H9 (cell line): ENCODE results near the gene CHRM5. TPM values are rescaled to one million over a fixed set of nuclear protein-coding genes. Genes with fewer than 3 reads are reported as not detected.

Experiments
- DNase-seq: peaks from one replicate; pipeline ENCODE4 v3.0.0-alpha.2; 2017
- H2AFZ ChIP-seq: one replicate; pipeline ENCODE4 v1.6.1; 2013; ENCODE audit warnings: mild to moderate bottlenecking, low read length, control low read depth, moderate library complexity
- H2AK5ac ChIP-seq: 2 replicates; pipeline ENCODE4 v1.6.1; 2013; ENCODE audit warnings: low read length, control low read depth, mixed read lengths; ENCODE audit not compliant: insufficient read length
- H2BK120ac ChIP-seq: one replicate; pipeline ENCODE4 v1.6.1; 2013; ENCODE audit warnings: low read depth, mild to moderate bottlenecking, low read length, control low read depth, inconsistent platforms; ENCODE audit not compliant: poor library complexity, severe bottlenecking
- H2BK12ac ChIP-seq: 2 replicates; pipeline ENCODE4 v1.6.1; 2013; ENCODE audit warnings: low read length, control low read depth, mixed read lengths, low read depth; ENCODE audit not compliant: insufficient read length
- H2BK15ac ChIP-seq: 2 replicates; pipeline ENCODE4 v1.6.1; 2013; ENCODE audit warnings: low read depth, low read length, control low read depth
- H2BK20ac ChIP-seq: one replicate; pipeline ENCODE4 v1.6.1; 2013; ENCODE audit warnings: low read depth, mild to moderate bottlenecking, low read length, control low read depth, inconsistent platforms; ENCODE audit not compliant: poor library complexity, severe bottlenecking
- H2BK5ac ChIP-seq: 2 replicates; pipeline ENCODE4 v1.6.1; 2013; ENCODE audit warnings: low read length, control low read depth, mixed read lengths; ENCODE audit not compliant: insufficient read length
- H3K14ac ChIP-seq: 2 replicates; pipeline ENCODE4 v1.6.1; 2013; ENCODE audit warnings: low read length, control low read depth; ENCODE audit not compliant: insufficient read depth
- H3K18ac ChIP-seq: 2 replicates; pipeline ENCODE4 v1.6.1; 2013; ENCODE audit warnings: low read depth, mild to moderate bottlenecking, mixed read lengths, low read length, control low read depth; ENCODE audit not compliant: insufficient read length
- H3K23ac ChIP-seq: 2 replicates; pipeline ENCODE4 v1.6.1; 2013; ENCODE audit warnings: low read length, control low read depth, mixed read lengths, low read depth; ENCODE audit not compliant: insufficient read length
- H3K23me2 ChIP-seq: 2 replicates; pipeline ENCODE4 v1.6.1; 2013; ENCODE audit warnings: low read depth, mild to moderate bottlenecking, mixed read lengths, low read length, control low read depth; ENCODE audit not compliant: insufficient read length, poor library complexity, severe bottlenecking
- H3K27ac ChIP-seq: 2 replicates; pipeline ENCODE4 v1.5.1; 2013; ENCODE audit warnings: low read length, control low read depth, mixed read lengths, low read depth; ENCODE audit not compliant: insufficient read length
- H3K27me3 ChIP-seq: 2 replicates; pipeline ENCODE4 v1.6.1; 2013; ENCODE audit warnings: low read length, control low read depth, inconsistent platforms; ENCODE audit not compliant: insufficient read depth
- H3K4ac ChIP-seq: 2 replicates; pipeline ENCODE4 v1.6.1; 2013; ENCODE audit warnings: low read depth, mild to moderate bottlenecking, control low read depth, inconsistent platforms, low read length, moderate library complexity
- H3K4me1 ChIP-seq: 2 replicates; pipeline ENCODE4 v1.6.1; 2013; ENCODE audit warnings: low read length, control low read depth, inconsistent platforms; ENCODE audit not compliant: insufficient read depth
- H3K4me2 ChIP-seq: 2 replicates; pipeline ENCODE4 v1.6.1; 2013; ENCODE audit warnings: low read length, control low read depth, mixed read lengths; ENCODE audit not compliant: insufficient read length, insufficient read depth
- H3K56ac ChIP-seq: 2 replicates; pipeline ENCODE4 v1.6.1; 2013; ENCODE audit warnings: low read depth, mild to moderate bottlenecking, mixed read lengths, low read length, control low read depth; ENCODE audit not compliant: insufficient read length
- H3K79me1 ChIP-seq: 2 replicates; pipeline ENCODE4 v1.6.1; 2013; ENCODE audit warnings: low read depth, mild to moderate bottlenecking, moderate library complexity, low read length, control low read depth, inconsistent platforms; ENCODE audit not compliant: insufficient read depth, poor library complexity, severe bottlenecking
- H3K79me2 ChIP-seq: 2 replicates; pipeline ENCODE4 v1.6.1; 2013; ENCODE audit warnings: low read length, control low read depth, inconsistent platforms; ENCODE audit not compliant: insufficient read depth
- H3K9ac ChIP-seq: 2 replicates; pipeline ENCODE4 v1.6.1; 2013; ENCODE audit warnings: low read length, control low read depth, mixed read lengths; ENCODE audit not compliant: insufficient read length; ENCODE audit errors: extremely low read depth
- H3K9me3 ChIP-seq: one replicate; pipeline ENCODE4 v1.6.1; 2013; ENCODE audit warnings: low read depth, low read length, inconsistent platforms; ENCODE audit not compliant: control insufficient read depth
- H3T11ph ChIP-seq: one replicate; pipeline ENCODE4 v1.6.1; 2013; ENCODE audit warnings: mild to moderate bottlenecking, low read length, control low read depth, inconsistent platforms
- H4K20me1 ChIP-seq: one replicate; pipeline ENCODE4 v1.6.1; 2013; ENCODE audit not compliant: control insufficient read depth, insufficient read length, insufficient read depth
- H4K5ac ChIP-seq: 2 replicates; pipeline ENCODE4 v1.6.1; 2013; ENCODE audit warnings: low read depth, mild to moderate bottlenecking, mixed read lengths, low read length, control low read depth; ENCODE audit not compliant: insufficient read length
- H4K8ac ChIP-seq: replicated peaks from 2 replicates; pipeline ENCODE4 v1.6.1; 2013; ENCODE audit warnings: low read length, control low read depth, mixed read lengths, low read depth; ENCODE audit not compliant: insufficient read length
- H4K91ac ChIP-seq: 2 replicates; pipeline ENCODE4 v1.6.1; 2013; ENCODE audit warnings: low read depth, mild to moderate bottlenecking, moderate library complexity, mixed read lengths, low read length, control low read depth; ENCODE audit not compliant: insufficient read length
- H3K27ac Mint-ChIP-seq, 3 experiments: 2 replicates in 2 of 3; 3 replicates in 1 of 3; pipeline ENCODE4 v1.8.0; 2020 to 2021; ENCODE audit warnings: mixed read lengths in 3 of 3, mild to moderate bottlenecking in 1 of 3, moderate library complexity in 1 of 3
- H3K27me3 Mint-ChIP-seq: 2 replicates; pipeline ENCODE4 v1.8.0; 2021; ENCODE audit warnings: low read depth, mild to moderate bottlenecking, moderate library complexity, mixed read lengths
- H3K36me3 Mint-ChIP-seq, 3 experiments: 2 replicates in 2 of 3; 3 replicates in 1 of 3; pipeline ENCODE4 v1.8.0; 2020 to 2021; ENCODE audit warnings: low read depth in 3 of 3, mixed read lengths in 3 of 3; ENCODE audit not compliant: insufficient read depth in 1 of 3
- H3K4me1 Mint-ChIP-seq, 2 experiments: 2 replicates each; pipeline ENCODE4 v1.8.0; 2020; ENCODE audit warnings: mixed read lengths in 2 of 2
- H3K4me3 Mint-ChIP-seq, 2 experiments: 2 replicates in 1 of 2; 3 replicates in 1 of 2; pipeline ENCODE4 v1.8.0; 2020 to 2021; ENCODE audit warnings: mild to moderate bottlenecking in 2 of 2, mixed read lengths in 2 of 2, moderate library complexity in 1 of 2
- H3K9me3 Mint-ChIP-seq, 2 experiments: 2 replicates in 1 of 2; 3 replicates in 1 of 2; pipeline ENCODE4 v1.8.0; 2020; ENCODE audit warnings: mild to moderate bottlenecking in 2 of 2, mixed read lengths in 2 of 2, moderate library complexity in 1 of 2
- CTCF ChIP-seq: fragments of 200-600 bp; sonication (generic); conservative IDR thresholded peaks from 3 replicates; pipeline ENCODE4 v1.8.0; 2021; ENCODE audit warnings: antibody characterized with exemption, mild to moderate bottlenecking
- WGBS: extraction: QIAGEN DNeasy Blood & Tissue Kit; methylation state at CpG from one replicate; pipeline ENCODE4 v1.1.7; 2013; ENCODE audit warnings: missing lambda C conversion rate, low lambda C conversion rate, mixed read lengths; ENCODE audit not compliant: insufficient read length; ENCODE audit errors: extremely low coverage; 5-methylcytosine and 5-hydroxymethylcytosine counted together
- total RNA-seq: library from RNA; stranded (reverse); gene quantifications from 2 replicates; pipeline ENCODE4 v1.2.1, GENCODE V29; 2021

Gene CHRM5
- total RNA-seq, 1 experiment from 2014 or later: not detected

DNA sequence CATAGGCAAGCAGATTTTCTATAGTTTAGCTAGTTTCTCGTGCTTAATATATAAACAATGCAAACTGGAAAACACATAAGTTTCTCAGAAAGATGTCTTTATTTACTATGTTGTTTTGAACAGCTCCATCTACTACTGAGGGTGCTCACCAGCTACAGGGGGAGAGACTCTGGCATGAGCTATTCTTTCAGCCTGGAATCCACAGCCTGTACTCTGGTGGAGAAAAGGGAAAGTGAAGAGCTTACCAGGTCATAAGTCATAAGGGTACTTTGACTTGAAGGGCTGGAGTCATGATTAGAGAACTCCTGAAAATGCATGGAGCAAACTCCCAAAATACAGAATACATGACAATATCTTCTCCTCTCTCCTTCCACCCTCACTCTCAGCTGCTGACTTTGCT is 75.1 kb downstream of the CHRM5 start:
- WGBS: no CpG with 5 or more reads among the region's 1 CpG

More for the DNA sequence above, 75.1 kb downstream of the CHRM5 start:
- Histone ChIP-seq H3K18ac (no peak overlapping the region), H4K5ac (no peak overlapping the region), H2BK12ac (no peak overlapping the region), H2BK15ac (no peak overlapping the region), H3K4me1 (no peaks in the 10 kb centered on the region; the same call in 1 of the 2 replicates), H4K91ac (no peak overlapping the region), H3K23ac (no peak overlapping the region), H3K4me2 (no peak overlapping the region), H3K79me1 (no peaks in the 10 kb centered on the region), H3K23me2 (no peaks in the 10 kb centered on the region), H2AK5ac (no peak overlapping the region), H3K9ac (no peak overlapping the region), H4K8ac (no peak overlapping the region), H4K20me1 (no peaks in the 10 kb centered on the region), H3K4ac (no peak overlapping the region), H3K79me2 (no peaks in the 10 kb centered on the region), H2AFZ (no peak overlapping the region), H2BK20ac (no peak overlapping the region), H3K9me3 (no peaks in the 10 kb centered on the region), H3T11ph (no peak overlapping the region), H2BK120ac (no peak overlapping the region), H3K56ac (no peak overlapping the region), H3K27ac (no peak overlapping the region), H3K27me3 (peaks cover 18% of the 10 kb centered on the region; the same call in 1 of the 2 replicates), H3K14ac (no peak overlapping the region), H2BK5ac (no peak overlapping the region)
- no peak for DNase-seq
- no peak overlapping the region for H3K27ac Mint-ChIP-seq
- H3K27me3 Mint-ChIP-seq: peaks cover 28% of the 10 kb centered on the region
- no peak overlapping the region for H3K4me3 Mint-ChIP-seq
- no peaks in the 10 kb centered on the region for H3K36me3 Mint-ChIP-seq
- TF ChIP-seq CTCF: no peak
- peaks cover 5 to 8% of the 10 kb centered on the region in 2 experiments for H3K4me1 Mint-ChIP-seq
- no peaks in the 10 kb centered on the region for H3K9me3 Mint-ChIP-seq
